ENCODE data around the gene NHSL2.

DNA sequence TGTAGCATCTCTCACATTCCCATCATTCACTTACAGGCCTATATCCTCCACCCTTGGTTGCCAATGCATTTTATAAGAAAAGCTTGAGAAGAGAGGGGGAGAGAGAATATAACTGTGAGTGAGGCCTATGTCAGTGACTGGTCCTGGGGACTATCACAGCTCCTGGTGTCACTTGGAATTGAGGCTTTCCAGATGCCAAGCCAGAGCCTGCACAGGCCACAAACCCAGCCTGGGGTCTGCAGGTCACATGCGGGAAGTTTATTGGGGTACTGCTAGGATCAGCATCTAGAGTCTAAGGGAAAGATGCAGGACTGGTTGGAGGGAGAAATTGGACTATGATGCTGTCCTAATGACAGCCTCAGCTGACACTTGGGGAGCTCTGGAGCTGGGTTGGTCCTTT is 173.5 kb downstream of the NHSL2 start:
- TF ChIP-seq, protein P1, sequence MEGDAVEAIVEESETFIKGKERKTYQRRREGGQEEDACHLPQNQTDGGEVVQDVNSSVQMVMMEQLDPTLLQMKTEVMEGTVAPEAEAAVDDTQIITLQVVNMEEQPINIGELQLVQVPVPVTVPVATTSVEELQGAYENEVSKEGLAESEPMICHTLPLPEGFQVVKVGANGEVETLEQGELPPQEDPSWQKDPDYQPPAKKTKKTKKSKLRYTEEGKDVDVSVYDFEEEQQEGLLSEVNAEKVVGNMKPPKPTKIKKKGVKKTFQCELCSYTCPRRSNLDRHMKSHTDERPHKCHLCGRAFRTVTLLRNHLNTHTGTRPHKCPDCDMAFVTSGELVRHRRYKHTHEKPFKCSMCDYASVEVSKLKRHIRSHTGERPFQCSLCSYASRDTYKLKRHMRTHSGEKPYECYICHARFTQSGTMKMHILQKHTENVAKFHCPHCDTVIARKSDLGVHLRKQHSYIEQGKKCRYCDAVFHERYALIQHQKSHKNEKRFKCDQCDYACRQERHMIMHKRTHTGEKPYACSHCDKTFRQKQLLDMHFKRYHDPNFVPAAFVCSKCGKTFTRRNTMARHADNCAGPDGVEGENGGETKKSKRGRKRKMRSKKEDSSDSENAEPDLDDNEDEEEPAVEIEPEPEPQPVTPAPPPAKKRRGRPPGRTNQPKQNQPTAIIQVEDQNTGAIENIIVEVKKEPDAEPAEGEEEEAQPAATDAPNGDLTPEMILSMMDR (IDR thresholded peaks at IDR 0.05), result no peak
- no peak for TF ChIP-seq POLR2A (IDR thresholded peaks at IDR 0.05)

Measured in body of pancreas (tissue), 4 donors.